Measurements from ENCODE around the gene LRRC74A. TPM values are rescaled to one million over a fixed set of nuclear protein-coding genes. Genes with fewer than 3 reads are reported as not detected.

Gene LRRC74A
- polyA plus RNA-seq, 1 donor (not counting 4 experiments of a cell fraction or from before 2014, with no cell fraction given): not detected

GRCh38 chr14:76806446-76806845 is 19.8 kb upstream of the LRRC74A start:
- TF ChIP-seq EZH2 (IDR thresholded peaks at IDR 0.05; ENCODE audit: low read length): no peak
- no peak for TF ChIP-seq CTCF (optimal IDR thresholded peaks at IDR 0.05 in 1 of 3, IDR thresholded peaks at IDR 0.05 in 1 of 3, conservative IDR thresholded peaks at IDR 0.05 in 1 of 3; ENCODE audit: extremely low read depth in 1 of 3, insufficient read depth in 2 of 3, low read length in 3 of 3)
- dilution Hi-C loops (cut with MboI; ENCODE audit: extremely low pct_ligation_motif_present, low sequenced_read_pairs): no loop called here
- Histone ChIP-seq H2AFZ (ENCODE audit: control insufficient read depth, low read length) (no peak overlapping the region), H3K79me2 (ENCODE audit: control insufficient read depth, insufficient read depth, low read length) (peaks cover 5% of the 10 kb centered on the region), H3K9me1 (ENCODE audit: control insufficient read depth, extremely low read depth, insufficient read depth, low read length) (no peaks in the 10 kb centered on the region), H3K9ac (ENCODE audit: control insufficient read depth, extremely low read depth, insufficient read depth, low read length) (no peak overlapping the region), H3K4me2 (ENCODE audit: control insufficient read depth, extremely low read depth, insufficient read depth, low read depth, low read length) (no peak overlapping the region), H3K9me3 (ENCODE audit: control insufficient read depth, low read depth, low read length) (no peaks in the 10 kb centered on the region), H3K27ac (ENCODE audit: control insufficient read depth, insufficient read depth, low read length) (no peak overlapping the region), H3K36me3 (ENCODE audit: control insufficient read depth in 2 of 2, extremely low read depth in 1 of 2, insufficient read depth in 2 of 2, low read length in 2 of 2) (peaks cover 24 to 28% of the 10 kb centered on the region in 2 experiments), H4K20me1 (ENCODE audit: control insufficient read depth, extremely low read depth, insufficient read depth, low read length) (no peaks in the 10 kb centered on the region), H3K4me1 (ENCODE audit: control insufficient read depth, extremely low read depth, insufficient read depth, low read length) (peaks cover 8% of the 10 kb centered on the region), H3K4me3 (ENCODE audit: control insufficient read depth in 2 of 3, extremely low read depth in 1 of 3, insufficient read depth in 2 of 3, low read depth in 1 of 3, low read length in 3 of 3) (no peak overlapping the region), H3K27me3 (ENCODE audit: control insufficient read depth, extremely low read depth, insufficient read depth, low read length) (no peaks in the 10 kb centered on the region)
- DNase-seq (ENCODE audit: low read depth, low spot score) (no peak), FAIRE-seq (no peak)

- no peaks in the 10 kb centered on the region for H3K9me1 ChIP-seq (ENCODE audit: control insufficient read depth, extremely low read depth, insufficient read depth, low read length)
- dilution Hi-C loops (cut with MboI; ENCODE audit: extremely low pct_ligation_motif_present, low sequenced_read_pairs): no loop called here
- peaks cover 7% of the 10 kb centered on the region for H3K79me2 ChIP-seq (ENCODE audit: control insufficient read depth, insufficient read depth, low read length)
- no peak for TF ChIP-seq EZH2 (IDR thresholded peaks at IDR 0.05; ENCODE audit: low read length)
- no peak for TF ChIP-seq CTCF (optimal IDR thresholded peaks at IDR 0.05 in 1 of 3, IDR thresholded peaks at IDR 0.05 in 1 of 3, conservative IDR thresholded peaks at IDR 0.05 in 1 of 3; ENCODE audit: extremely low read depth in 1 of 3, insufficient read depth in 2 of 3, low read length in 3 of 3)
- no peak overlapping the region for H2AFZ ChIP-seq (ENCODE audit: control insufficient read depth, low read length)
- H3K27ac ChIP-seq (ENCODE audit: control insufficient read depth, insufficient read depth, low read length): no peak overlapping the region
- FAIRE-seq (no peak), DNase-seq (ENCODE audit: low read depth, low spot score) (no peak)
- no peaks in the 10 kb centered on the region for H4K20me1 ChIP-seq (ENCODE audit: control insufficient read depth, extremely low read depth, insufficient read depth, low read length)
- no peaks in the 10 kb centered on the region for H3K9me3 ChIP-seq (ENCODE audit: control insufficient read depth, low read depth, low read length)
- H3K9ac ChIP-seq (ENCODE audit: control insufficient read depth, extremely low read depth, insufficient read depth, low read length): no peak overlapping the region
- no peak overlapping the region for H3K4me2 ChIP-seq (ENCODE audit: control insufficient read depth, extremely low read depth, insufficient read depth, low read depth, low read length)
- H3K4me1 ChIP-seq (ENCODE audit: control insufficient read depth, extremely low read depth, insufficient read depth, low read length): peaks cover 10% of the 10 kb centered on the region
- H3K36me3 ChIP-seq (ENCODE audit: control insufficient read depth in 2 of 2, extremely low read depth in 1 of 2, insufficient read depth in 2 of 2, low read length in 2 of 2): peaks cover 23 to 24% of the 10 kb centered on the region in 2 experiments
- H3K4me3 ChIP-seq (ENCODE audit: control insufficient read depth in 2 of 3, extremely low read depth in 1 of 3, insufficient read depth in 2 of 3, low read depth in 1 of 3, low read length in 3 of 3): no peak overlapping the region
- no peaks in the 10 kb centered on the region for H3K27me3 ChIP-seq (ENCODE audit: control insufficient read depth, extremely low read depth, insufficient read depth, low read length)
These were observed 18.2 kb upstream of the LRRC74A start for GRCh38 chr14:76808011-76808410.

All from keratinocyte (primary cell).